Measurements from ENCODE around the gene ASIC1.

DNA sequence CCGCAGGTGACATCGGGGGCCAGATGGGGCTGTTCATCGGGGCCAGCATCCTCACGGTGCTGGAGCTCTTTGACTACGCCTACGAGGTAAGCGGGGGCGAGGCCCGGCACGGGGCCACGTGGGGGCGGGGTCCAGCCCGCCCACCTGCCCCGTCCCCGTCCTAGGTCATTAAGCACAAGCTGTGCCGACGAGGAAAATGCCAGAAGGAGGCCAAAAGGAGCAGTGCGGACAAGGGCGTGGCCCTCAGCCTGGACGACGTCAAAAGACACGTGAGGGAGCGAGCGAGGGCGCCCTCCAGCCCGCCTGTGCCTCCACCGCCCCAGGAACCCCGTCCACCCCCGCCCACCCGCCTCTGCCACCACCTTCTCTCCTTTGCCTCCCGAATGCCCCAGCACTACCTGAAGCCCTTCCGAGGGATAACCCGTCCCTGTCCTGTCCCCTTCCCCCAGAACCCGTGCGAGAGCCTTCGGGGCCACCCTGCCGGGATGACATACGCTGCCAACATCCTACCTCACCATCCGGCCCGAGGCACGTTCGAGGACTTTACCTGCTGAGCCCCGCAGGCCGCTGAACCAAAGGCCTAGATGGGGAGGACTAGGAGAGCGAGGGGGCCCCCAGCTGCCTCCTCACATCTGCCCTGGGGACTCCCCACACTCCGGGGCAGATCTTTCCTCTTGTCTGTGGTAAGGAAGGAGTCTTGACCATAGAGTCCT, 23.9 kb downstream of the ASIC1 start:
- TF ChIP-seq POLR2A (IDR thresholded peaks at IDR 0.05), result no peak
- TF ChIP-seq, protein P1, sequence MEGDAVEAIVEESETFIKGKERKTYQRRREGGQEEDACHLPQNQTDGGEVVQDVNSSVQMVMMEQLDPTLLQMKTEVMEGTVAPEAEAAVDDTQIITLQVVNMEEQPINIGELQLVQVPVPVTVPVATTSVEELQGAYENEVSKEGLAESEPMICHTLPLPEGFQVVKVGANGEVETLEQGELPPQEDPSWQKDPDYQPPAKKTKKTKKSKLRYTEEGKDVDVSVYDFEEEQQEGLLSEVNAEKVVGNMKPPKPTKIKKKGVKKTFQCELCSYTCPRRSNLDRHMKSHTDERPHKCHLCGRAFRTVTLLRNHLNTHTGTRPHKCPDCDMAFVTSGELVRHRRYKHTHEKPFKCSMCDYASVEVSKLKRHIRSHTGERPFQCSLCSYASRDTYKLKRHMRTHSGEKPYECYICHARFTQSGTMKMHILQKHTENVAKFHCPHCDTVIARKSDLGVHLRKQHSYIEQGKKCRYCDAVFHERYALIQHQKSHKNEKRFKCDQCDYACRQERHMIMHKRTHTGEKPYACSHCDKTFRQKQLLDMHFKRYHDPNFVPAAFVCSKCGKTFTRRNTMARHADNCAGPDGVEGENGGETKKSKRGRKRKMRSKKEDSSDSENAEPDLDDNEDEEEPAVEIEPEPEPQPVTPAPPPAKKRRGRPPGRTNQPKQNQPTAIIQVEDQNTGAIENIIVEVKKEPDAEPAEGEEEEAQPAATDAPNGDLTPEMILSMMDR (IDR thresholded peaks at IDR 0.05), result no peak
